NCI-H2107 treated with DMSO at 0.1 percent for 48 hours (cell line): Measurements from ENCODE around the gene OR13J1.

Source experiments
- DNase-seq: peaks from one replicate; lab custom pipeline; 2025; ENCODE audit not compliant: unreplicated experiment; lab: John Stamatoyannopoulos, UW

OR13J1 gene

DNA sequence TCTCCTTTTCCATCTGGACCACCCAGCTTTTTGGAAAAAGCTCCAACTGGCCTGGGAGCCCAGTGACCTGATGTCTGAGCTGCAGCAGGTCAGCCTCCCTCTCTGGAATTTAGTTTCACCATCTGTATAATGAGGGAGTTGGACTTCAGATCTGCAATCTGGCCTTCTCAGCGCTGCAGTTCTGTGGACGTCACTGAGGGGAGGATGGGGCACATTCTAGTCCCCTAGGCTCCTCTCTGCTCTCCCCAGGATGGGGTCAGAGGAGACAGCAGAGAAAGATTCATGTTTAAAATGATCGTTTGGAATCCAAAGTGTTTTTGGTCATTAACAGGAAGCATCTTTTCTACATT lies 10.2 kb downstream of the OR13J1 start:
- no peak for DNase-seq

- no peak for DNase-seq
These were observed 10.8 kb downstream of the OR13J1 start for GRCh38 chr9:35859310-35859989.

- DNase-seq = no peak
These were observed 11.7 kb downstream of the OR13J1 start for GRCh38 chr9:35858458-35858857.

DNA sequence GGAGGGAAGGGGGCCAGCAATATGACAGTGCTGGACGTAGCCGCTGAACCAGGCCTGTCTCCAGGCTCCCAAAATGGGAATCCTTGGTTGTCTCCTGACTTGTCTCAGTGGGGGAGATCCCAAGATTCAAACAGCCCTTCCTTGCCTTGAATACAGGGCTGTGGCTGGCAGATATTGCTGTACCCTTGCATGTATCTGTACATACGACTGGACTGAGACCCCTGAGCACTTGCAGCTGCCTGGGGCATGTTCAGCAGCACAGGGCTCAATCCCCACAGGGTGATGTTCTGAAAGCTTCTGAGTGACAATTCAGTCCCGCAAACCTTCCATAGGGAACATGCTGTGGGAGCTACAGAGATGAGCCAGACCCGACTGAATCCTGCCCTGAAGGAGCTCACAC lies 13.3 kb downstream of the OR13J1 start:
- no peak for DNase-seq

- DNase-seq = no peak
These were observed 14.0 kb downstream of the OR13J1 start for GRCh38 chr9:35856206-35856605.

DNA sequence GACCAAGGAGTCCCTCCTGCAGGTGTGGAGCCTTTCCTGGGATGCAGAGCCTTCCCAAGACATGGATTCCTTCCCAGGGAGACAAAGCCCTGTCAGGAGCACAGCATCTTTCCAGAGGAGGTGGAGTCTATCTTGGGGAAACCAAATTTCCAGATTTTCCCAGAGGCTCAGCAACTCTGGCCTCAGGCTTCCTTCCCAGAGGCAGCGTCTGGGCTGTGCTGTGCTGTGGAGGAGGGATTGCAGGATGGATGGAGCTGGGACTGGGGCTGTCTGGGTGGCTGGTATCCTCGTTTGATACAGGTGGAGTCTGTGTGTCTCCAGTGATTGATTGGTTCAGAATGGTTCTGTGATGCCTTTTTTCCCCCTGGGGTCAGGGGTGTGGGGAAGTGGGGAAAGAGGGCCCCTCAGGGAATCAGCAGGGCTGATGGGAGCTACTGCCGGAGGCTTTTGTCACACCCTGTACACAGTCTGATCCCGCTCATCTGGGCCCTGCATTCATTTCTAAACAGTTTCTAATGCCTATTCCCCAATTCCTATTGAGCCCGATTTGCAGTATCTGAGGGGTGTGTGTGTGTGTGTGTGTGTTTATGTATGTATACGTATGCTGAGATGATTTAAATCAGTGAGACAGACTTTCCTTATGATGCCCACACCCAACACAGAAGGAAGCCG lies 16.0 kb downstream of the OR13J1 start:
- DNase-seq = no peak

DNA sequence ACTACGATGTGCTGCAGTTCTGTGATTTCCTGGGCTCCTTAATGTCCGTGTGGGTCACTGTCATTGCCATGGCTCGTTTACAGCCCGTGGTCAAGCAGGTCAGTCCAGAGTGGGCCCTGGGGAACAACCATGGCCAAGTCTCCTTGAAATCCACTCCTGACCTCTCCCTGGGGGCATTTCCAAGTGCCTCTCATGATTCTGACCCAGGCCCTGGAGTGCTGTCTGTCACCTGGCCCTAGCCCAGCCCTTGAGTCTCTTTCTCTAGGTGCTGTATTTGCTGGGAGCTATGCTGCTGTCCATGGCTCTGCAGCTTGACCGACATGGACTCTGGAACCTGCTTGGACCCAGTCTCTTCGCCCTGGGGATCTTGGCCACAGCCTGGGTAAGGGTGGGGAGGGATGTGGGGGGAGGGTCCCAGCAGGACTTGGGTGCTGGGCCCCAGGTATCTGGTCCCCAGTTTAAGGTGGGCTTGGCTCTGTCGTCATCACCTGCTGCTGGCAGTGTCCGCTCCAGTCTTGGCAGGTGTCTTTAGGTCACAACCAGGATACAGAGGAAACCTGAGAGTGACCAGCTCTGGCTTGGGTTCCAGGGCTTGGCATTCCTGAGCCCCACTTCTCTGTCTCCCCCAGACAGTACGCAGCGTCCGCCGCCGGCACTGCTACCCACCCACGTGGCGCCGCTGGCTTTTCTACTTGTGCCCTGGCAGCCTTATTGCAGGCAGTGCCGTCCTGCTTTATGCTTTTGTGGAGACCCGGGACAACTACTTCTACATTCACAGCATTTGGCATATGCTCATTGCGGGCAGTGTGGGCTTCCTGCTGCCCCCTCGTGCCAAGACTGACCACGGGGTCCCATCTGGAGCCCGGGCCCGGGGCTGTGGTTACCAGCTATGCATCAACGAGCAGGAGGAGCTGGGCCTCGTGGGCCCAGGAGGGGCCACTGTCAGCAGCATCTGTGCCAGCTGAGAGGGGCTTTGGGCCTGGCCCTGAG lies 17.0 kb downstream of the OR13J1 start:
- DNase-seq = no peak

DNA sequence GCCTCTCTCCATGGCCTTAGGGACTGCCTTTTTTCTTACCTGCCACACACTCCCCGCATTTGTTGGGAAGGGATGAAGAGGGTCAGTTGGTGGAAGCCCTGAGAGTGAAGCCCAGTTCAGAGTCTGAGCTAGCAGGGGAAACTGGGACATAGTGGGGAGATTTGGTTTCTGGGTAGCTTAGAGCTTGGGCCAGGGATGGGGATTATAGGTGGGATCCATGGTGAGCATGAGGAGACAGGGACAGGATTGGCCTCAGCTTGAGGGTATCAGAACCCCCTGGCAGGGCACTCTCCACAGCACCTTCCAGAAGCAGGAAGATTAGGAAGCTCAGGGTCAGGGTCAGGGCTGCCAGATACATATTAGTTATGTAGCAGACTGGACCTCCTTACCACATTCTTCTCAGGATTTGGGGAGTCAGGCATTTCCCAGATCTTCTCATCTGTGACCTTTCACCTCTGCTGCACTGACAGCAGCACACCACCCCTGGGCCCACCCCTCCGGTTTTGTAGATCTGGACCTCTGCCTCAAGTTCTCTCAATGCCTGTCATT lies 17.9 kb downstream of the OR13J1 start:
- DNase-seq = no peak

- DNase-seq = no peak
These were observed 22.2 kb downstream of the OR13J1 start for GRCh38 chr9:35847792-35848572.

DNA sequence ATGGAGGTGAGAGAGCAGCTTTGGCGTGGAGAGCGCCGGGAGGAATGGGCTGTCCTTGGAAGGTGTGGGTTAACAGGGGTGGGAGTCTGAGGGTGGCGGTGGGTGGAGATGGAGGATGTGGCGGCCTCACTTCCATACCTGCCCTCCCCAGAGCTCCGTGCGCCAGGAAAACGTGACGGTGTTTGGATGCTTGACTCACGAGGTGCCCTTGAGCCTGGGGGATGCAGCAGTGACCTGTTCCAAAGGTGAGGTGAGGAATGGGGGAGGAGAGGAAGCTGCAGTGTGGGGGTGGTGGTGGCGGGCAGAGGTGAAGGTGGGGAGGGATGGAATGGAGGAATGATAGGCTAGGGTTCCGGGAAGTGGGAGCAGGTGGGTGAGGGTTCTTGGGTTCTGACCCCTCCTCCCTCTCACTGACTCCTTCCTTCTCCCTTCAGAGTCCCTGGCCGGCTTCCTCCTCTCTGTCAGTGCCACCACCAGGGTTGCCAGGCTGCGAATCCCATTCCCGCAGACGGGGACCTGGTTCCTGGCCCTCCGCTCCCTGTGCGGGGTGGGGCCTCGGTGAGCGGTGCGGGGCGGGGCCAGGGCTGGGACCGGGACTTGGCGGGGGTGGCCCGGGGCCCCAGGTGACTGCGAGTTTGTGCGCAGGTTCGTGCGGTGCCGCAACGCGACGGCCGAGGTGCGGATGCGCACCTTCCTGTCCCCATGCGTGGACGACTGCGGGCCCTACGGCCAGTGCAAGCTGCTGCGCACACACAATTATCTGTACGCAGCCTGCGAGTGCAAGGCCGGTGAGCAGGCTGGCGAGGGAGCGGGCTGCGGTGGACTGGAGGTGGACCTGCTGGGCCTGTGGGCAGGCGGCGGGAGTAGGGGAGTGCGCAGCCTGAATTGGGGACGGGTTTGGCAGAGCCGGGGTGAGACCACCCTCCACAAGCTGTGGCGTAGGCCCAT lies 24.1 kb downstream of the OR13J1 start:
- DNase-seq = no peak

- DNase-seq = no peak
These were observed 25.5 kb downstream of the OR13J1 start for GRCh38 chr9:35844628-35845270.

DNA sequence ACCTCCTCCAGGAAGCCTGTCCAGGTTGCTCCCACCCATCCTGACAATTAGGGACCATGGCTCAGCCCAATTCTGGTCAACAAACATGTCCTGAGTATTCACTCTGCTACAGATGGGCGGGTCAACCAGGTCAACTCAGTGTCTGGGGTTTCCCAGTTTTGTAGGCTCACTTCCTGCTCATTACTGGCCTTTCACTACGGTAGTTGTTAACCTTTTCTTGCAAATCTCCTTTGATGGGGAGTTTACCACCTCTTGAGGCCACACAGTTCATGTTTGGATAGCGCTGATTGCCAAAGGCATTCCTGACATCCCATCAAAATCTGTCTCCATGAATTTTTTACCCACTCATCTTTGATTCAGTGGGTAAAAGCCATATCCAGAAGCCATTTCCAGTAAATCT lies 27.4 kb downstream of the OR13J1 start:
- DNase-seq = no peak

DNA sequence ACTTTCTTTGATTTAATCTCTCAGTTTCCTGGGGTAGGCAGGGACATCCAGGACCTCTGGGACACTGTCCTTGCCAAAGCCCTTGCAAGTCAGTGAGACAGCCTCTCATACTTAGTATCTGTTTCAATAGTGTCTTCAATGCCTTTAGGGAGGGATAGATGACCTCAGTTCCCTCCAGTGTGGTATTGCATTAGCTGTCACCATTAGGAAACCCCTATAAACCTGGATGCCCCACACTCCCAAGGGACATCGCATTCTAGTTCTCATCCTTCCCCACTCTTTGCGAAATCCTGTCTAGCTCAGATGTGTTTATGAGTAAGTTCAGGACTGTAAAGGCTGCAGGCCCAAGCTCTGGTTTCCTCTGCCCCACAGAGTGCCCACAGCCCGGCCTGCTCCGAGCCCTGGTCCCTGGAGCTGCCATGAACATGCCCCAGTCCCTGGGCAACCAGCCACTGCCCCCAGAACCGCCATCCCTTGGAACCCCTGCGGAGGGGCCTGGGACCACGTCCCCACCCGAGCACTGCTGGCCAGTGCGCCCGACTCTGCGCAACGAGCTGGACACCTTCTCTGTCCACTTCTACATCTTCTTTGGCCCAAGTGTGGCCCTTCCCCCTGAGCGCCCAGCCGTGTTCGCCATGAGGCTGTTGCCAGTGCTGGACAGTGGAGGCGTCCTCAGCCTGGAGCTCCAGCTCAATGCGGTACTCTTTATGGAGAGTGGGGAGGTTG lies 28.0 kb downstream of the OR13J1 start:
- DNase-seq = no peak

GRCh38 chr9:35841645-35841900 lies 28.6 kb downstream of the OR13J1 start:
- DNase-seq = no peak

GRCh38 chr9:35840881-35841644 lies 29.1 kb downstream of the OR13J1 start:
- no peak for DNase-seq

DNA sequence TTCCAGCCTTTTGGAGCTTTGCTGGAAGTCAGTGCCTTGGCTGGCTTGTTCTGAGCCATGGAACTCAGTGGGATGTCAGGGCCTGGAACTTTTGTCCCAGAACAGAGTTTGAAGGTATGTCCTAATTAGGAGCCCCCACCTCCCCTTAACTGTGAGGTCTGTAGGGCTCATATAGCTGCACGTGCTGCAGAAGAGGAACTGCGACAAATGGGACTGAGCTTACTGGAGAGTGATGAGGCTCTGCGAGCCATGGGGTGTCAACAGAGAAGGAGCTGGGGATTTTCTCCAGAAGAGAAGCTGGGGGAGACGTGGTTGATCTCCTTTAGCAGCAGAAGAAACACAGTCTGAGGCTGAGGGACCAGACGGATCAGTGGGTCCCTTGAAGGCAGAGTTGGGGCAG lies 30.3 kb downstream of the OR13J1 start:
- DNase-seq = no peak

GRCh38 chr9:35836595-35836994 lies 33.6 kb downstream of the OR13J1 start:
- DNase-seq = no peak

GRCh38 chr9:35835766-35836165 lies 34.4 kb downstream of the OR13J1 start:
- no peak for DNase-seq
